Gastroesophageal sphincter (tissue), 3 donors: ENCODE measurements around the gene NSMCE1.
"Not testable (repeated sequence)": the region's sequence is repeated elsewhere in the genome, so short reads cannot be mapped to it uniquely, and the experiment has no call there.

ENCODE experiments used
- POLR2A ChIP-seq, 2 donors: fragments of 450-650 bp; IDR thresholded peaks; one replicate each; pipeline ENCODE4 v1.6.1; 2017; ENCODE audit warnings: antibody characterized with exemption in 2 of 2, mild to moderate bottlenecking in 2 of 2, moderate library complexity in 1 of 2
- TF ChIP-seq, protein P1 (sequence below), 4 experiments: fragments of 200-600 bp in 2 of 4; fragments of 450-650 bp in 2 of 4; sonication (generic) in 1 of 4; IDR thresholded peaks; one replicate each; pipeline ENCODE4 v1.5.1; 2017 to 2019; ENCODE audit warnings: antibody characterized with exemption in 4 of 4, mild to moderate bottlenecking in 2 of 4, moderate library complexity in 2 of 4

DNA sequence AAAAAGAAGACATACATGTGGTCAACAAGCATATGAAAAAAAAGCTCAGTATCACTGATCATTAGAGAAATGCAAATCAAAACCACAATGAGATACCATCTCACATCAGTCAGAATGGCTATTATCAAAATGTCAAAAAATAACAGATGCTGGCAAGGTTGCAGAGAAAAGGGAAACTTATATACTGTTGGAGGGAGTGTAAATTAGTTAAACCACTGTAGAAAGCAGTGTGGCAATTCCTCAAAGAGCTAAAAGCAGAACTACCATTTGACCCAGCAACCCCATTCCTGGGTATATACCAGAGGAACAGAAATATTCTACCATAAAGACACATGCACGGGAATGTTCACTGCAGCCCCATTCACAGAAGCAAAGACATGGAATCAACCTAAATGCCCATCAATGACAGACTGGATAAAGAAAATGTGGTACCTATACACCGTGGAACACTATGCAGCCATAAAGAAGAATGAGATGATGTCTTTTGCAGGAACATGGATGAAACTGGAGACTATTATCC lies 5.6 kb downstream of the NSMCE1 start:
- TF ChIP-seq, protein P1, sequence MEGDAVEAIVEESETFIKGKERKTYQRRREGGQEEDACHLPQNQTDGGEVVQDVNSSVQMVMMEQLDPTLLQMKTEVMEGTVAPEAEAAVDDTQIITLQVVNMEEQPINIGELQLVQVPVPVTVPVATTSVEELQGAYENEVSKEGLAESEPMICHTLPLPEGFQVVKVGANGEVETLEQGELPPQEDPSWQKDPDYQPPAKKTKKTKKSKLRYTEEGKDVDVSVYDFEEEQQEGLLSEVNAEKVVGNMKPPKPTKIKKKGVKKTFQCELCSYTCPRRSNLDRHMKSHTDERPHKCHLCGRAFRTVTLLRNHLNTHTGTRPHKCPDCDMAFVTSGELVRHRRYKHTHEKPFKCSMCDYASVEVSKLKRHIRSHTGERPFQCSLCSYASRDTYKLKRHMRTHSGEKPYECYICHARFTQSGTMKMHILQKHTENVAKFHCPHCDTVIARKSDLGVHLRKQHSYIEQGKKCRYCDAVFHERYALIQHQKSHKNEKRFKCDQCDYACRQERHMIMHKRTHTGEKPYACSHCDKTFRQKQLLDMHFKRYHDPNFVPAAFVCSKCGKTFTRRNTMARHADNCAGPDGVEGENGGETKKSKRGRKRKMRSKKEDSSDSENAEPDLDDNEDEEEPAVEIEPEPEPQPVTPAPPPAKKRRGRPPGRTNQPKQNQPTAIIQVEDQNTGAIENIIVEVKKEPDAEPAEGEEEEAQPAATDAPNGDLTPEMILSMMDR (IDR thresholded peaks at IDR 0.05) = not testable (repeated sequence)
- TF ChIP-seq POLR2A (IDR thresholded peaks at IDR 0.05) = not testable (repeated sequence)
